DOHH2 (cell line): ENCODE measurements around the gene KIT.

Experiments
- CTCF ChIP-seq: fragments of 200-600 bp; sonication (generic); IDR thresholded peaks from one replicate; pipeline ENCODE4 v1.5.1; 2014; ENCODE audit warnings: antibody characterized with exemption, mild to moderate bottlenecking, low read depth, low read length; ENCODE audit not compliant: poor library complexity, severe bottlenecking
- EZH2phosphoT487 ChIP-seq: fragments of 200-600 bp; sonication (generic); IDR thresholded peaks from 2 replicates; pipeline ENCODE4 v1.6.1; 2017; ENCODE audit warnings: borderline replicate concordance, mild to moderate bottlenecking, antibody characterized with exemption, low read length, moderate library complexity, mixed read lengths

GRCh38 chr4:54719378-54719777 lies 61.6 kb downstream of the KIT start:
- TF ChIP-seq EZH2phosphoT487 (no peak), CTCF (no peak)
